B cell (primary cell): ENCODE data around the gene IPO4.

Experiments used
- EZH2 ChIP-seq: IDR thresholded peaks from 2 replicates; pipeline ENCODE4 v1.6.1; 2012; ENCODE audit warnings: borderline replicate concordance, low read depth, mild to moderate bottlenecking, moderate library complexity, low read length; ENCODE audit not compliant: insufficient read depth, poor library complexity, severe bottlenecking
- TF ChIP-seq, protein P1 (sequence below): fragments of 200-600 bp; IDR thresholded peaks from one replicate; pipeline ENCODE4 v1.8.0; 2022; ENCODE audit warnings: antibody characterized with exemption, mild to moderate bottlenecking

DNA sequence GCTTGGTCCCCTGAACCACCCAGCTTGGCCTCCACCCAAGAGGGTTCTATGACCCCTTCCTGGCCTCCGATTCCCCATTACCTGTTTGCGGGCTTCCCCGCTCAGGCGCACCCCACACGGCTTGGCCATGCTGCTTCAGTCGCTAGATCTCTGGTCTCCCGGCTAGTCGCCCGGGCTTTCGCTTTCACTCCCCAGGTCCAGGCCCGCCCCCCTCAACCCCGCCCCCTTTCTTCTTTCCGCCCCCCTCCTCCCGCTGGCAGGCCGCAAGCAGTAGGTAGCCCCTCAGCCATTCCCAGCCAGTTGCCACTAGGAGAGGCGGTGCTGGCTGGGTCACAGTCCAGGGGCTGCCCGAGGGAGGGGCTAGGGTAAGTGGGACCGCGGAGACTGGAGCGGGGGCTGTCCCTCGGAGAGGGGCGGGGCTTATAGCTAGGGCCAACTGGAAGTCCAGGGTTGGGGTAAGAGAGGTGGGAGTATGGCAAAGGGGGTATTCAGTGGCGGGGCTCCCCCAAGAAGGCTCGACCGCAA is 42.1 kb downstream of the IPO4 start, which contains the start of gene PSME2:
- TF ChIP-seq, protein P1, sequence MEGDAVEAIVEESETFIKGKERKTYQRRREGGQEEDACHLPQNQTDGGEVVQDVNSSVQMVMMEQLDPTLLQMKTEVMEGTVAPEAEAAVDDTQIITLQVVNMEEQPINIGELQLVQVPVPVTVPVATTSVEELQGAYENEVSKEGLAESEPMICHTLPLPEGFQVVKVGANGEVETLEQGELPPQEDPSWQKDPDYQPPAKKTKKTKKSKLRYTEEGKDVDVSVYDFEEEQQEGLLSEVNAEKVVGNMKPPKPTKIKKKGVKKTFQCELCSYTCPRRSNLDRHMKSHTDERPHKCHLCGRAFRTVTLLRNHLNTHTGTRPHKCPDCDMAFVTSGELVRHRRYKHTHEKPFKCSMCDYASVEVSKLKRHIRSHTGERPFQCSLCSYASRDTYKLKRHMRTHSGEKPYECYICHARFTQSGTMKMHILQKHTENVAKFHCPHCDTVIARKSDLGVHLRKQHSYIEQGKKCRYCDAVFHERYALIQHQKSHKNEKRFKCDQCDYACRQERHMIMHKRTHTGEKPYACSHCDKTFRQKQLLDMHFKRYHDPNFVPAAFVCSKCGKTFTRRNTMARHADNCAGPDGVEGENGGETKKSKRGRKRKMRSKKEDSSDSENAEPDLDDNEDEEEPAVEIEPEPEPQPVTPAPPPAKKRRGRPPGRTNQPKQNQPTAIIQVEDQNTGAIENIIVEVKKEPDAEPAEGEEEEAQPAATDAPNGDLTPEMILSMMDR, result no peak
- no peak for TF ChIP-seq EZH2
